Measurements from ENCODE around the gene PMEL.

GRCh38 chr12:55938826-55939501, 26.9 kb downstream of the PMEL start:
- no peak for TF ChIP-seq CTCF (conservative IDR thresholded peaks at IDR 0.05; ENCODE audit: low read length)
- no peak for TF ChIP-seq EZH2phosphoT487 (IDR thresholded peaks at IDR 0.05; ENCODE audit: borderline replicate concordance, low read depth, low read length)
